GM20431 (cell line): ENCODE measurements around the gene MGAT5.

Source experiments
- in situ Hi-C: fragments of 300-500 bp; cut with MseI, MboI; formaldehyde crosslinking; loops from one replicate; pipeline ENCODE4 v1.15.0; 2020; ENCODE audit warnings: low sequenced_read_pairs; ENCODE audit not compliant: unreplicated experiment

Gene MGAT5

GRCh38 chr2:134230885-134231284 is 23.0 kb upstream of the MGAT5 start:
- in situ Hi-C loops: loop anchor here (25.0 kb wide), 2 partner anchors 119 to 181 kb away; no protein-coding TSS in a partner anchor

- in situ Hi-C loops: loop anchor here (25.0 kb wide), 2 partner anchors 119 to 181 kb away; no protein-coding TSS in a partner anchor
Measured at GRCh38 chr2:134231301-134231964, 22.4 kb upstream of the MGAT5 start.

GRCh38 chr2:134231965-134232340 is 21.9 kb upstream of the MGAT5 start:
- in situ Hi-C loops: loop anchor here (25.0 kb wide), 2 partner anchors 120 to 180 kb away; no protein-coding TSS in a partner anchor

GRCh38 chr2:134232461-134232860 is 21.4 kb upstream of the MGAT5 start:
- in situ Hi-C loops: loop anchor here (25.0 kb wide), 2 partner anchors 120 to 180 kb away; no protein-coding TSS in a partner anchor

GRCh38 chr2:134232868-134233727 is 20.8 kb upstream of the MGAT5 start:
- in situ Hi-C loops: loop anchor here (25.0 kb wide), 2 partner anchors 121 to 179 kb away; no protein-coding TSS in a partner anchor

GRCh38 chr2:134233728-134234136 is 20.1 kb upstream of the MGAT5 start:
- in situ Hi-C loops: loop anchor here (25.0 kb wide), 2 partner anchors 121 to 179 kb away; no protein-coding TSS in a partner anchor

GRCh38 chr2:134234535-134234934 is 19.3 kb upstream of the MGAT5 start:
- in situ Hi-C loops: loop anchor here (25.0 kb wide), 2 partner anchors 122 to 178 kb away; no protein-coding TSS in a partner anchor

- in situ Hi-C loops: loop anchor here (25.0 kb wide), 2 partner anchors 123 to 177 kb away; no protein-coding TSS in a partner anchor
Measured at GRCh38 chr2:134235510-134236144, 18.2 kb upstream of the MGAT5 start.

GRCh38 chr2:134238371-134238770 is 15.5 kb upstream of the MGAT5 start:
- in situ Hi-C loops: loop anchor here (25.0 kb wide), 2 partner anchors 126 to 174 kb away; no protein-coding TSS in a partner anchor

- in situ Hi-C loops: loop anchor here (25.0 kb wide), 2 partner anchors 128 to 172 kb away; no protein-coding TSS in a partner anchor
Measured at GRCh38 chr2:134240061-134240460, 13.8 kb upstream of the MGAT5 start.

GRCh38 chr2:134241911-134242310 is 12.0 kb upstream of the MGAT5 start:
- in situ Hi-C loops: loop anchor here (25.0 kb wide), 2 partner anchors 130 to 170 kb away; no protein-coding TSS in a partner anchor

GRCh38 chr2:134243244-134243643 is 10.6 kb upstream of the MGAT5 start:
- in situ Hi-C loops: loop anchor here (25.0 kb wide), 2 partner anchors 131 to 169 kb away; no protein-coding TSS in a partner anchor

GRCh38 chr2:134244086-134244485 is 9.8 kb upstream of the MGAT5 start:
- in situ Hi-C loops: loop anchor here (25.0 kb wide), 2 partner anchors 132 to 168 kb away; no protein-coding TSS in a partner anchor

GRCh38 chr2:134244587-134244986 is 9.3 kb upstream of the MGAT5 start:
- in situ Hi-C loops: loop anchor here (25.0 kb wide), 2 partner anchors 132 to 168 kb away; no protein-coding TSS in a partner anchor

- in situ Hi-C loops: loop anchor here (25.0 kb wide), 2 partner anchors 133 to 167 kb away; no protein-coding TSS in a partner anchor
Measured at GRCh38 chr2:134245340-134245984, 8.4 kb upstream of the MGAT5 start.

- in situ Hi-C loops: loop anchor here (25.0 kb wide), 2 partner anchors 134 to 166 kb away; no protein-coding TSS in a partner anchor
Measured at GRCh38 chr2:134246154-134246874, 7.6 kb upstream of the MGAT5 start.

- in situ Hi-C loops: loop anchor here (25.0 kb wide), 2 partner anchors 135 to 165 kb away; no protein-coding TSS in a partner anchor
Measured at GRCh38 chr2:134247679-134248078, 6.2 kb upstream of the MGAT5 start.

- in situ Hi-C loops: loop anchor here (25.0 kb wide), 2 partner anchors 137 to 163 kb away; no protein-coding TSS in a partner anchor
Measured at GRCh38 chr2:134248913-134249312, 5.0 kb upstream of the MGAT5 start.
